GM12878 (cell line): ENCODE results near the gene PDCD11. TPM values are rescaled to one million over a fixed set of nuclear protein-coding genes. Genes with fewer than 3 reads are reported as not detected.

Experiments
- BCL11A ChIP-seq: IDR thresholded peaks from 2 replicates; pipeline ENCODE4 v1.6.1; 2011; ENCODE audit warnings: low read depth, low read length
- BHLHE40 ChIP-seq, 2 experiments: fragments of 450-650 bp in 1 of 2; IDR thresholded peaks; 2 replicates each; pipeline ENCODE4 v1.6.1; 2011 to 2017; ENCODE audit warnings: low read depth in 2 of 2, borderline replicate concordance in 1 of 2, improper control_type of control experiment in 1 of 2, low read length in 1 of 2, mild to moderate bottlenecking in 1 of 2
- CEBPB ChIP-seq, 2 experiments: fragments of 150-350 bp in 1 of 2; IDR thresholded peaks; 2 replicates each; pipeline ENCODE4 v1.6.1; 2012 to 2014; ENCODE audit warnings: low read depth in 2 of 2, low read length in 2 of 2, borderline replicate concordance in 1 of 2, inconsistent platforms in 1 of 2
- EED ChIP-seq: sonication (generic); IDR thresholded peaks from 2 replicates; pipeline ENCODE4 v1.6.1; 2016; ENCODE audit warnings: antibody characterized with exemption, low read depth
- ELK1 ChIP-seq: IDR thresholded peaks from 2 replicates; pipeline ENCODE4 v1.6.1; 2012; ENCODE audit warnings: low read depth, low read length, improper control_type of control experiment
- EP300 ChIP-seq, 2 experiments: fragments of 150-350 bp in 1 of 2; IDR thresholded peaks; 2 replicates each; pipeline ENCODE4 v1.6.1; 2011 to 2012; ENCODE audit warnings: low read depth in 2 of 2, low read length in 2 of 2, borderline replicate concordance in 1 of 2, improper control_type of control experiment in 1 of 2, inconsistent platforms in 1 of 2; ENCODE audit not compliant: control insufficient read depth in 1 of 2
- FOS ChIP-seq: IDR thresholded peaks from 3 replicates; pipeline ENCODE4 v1.6.1; 2011; ENCODE audit warnings: borderline replicate concordance; ENCODE audit not compliant: insufficient read length; ENCODE audit errors: extremely low read depth
- GATAD2B ChIP-seq: fragments of 450-650 bp; conservative IDR thresholded peaks from 2 replicates; pipeline ENCODE4 v1.6.1; 2017; ENCODE audit warnings: low read depth, mild to moderate bottlenecking, moderate library complexity
- JUNB ChIP-seq: IDR thresholded peaks from 2 replicates; pipeline ENCODE4 v1.6.1; 2016; ENCODE audit warnings: antibody characterized with exemption, mild to moderate bottlenecking
- MEF2A ChIP-seq: IDR thresholded peaks from 2 replicates; pipeline ENCODE4 v1.6.1; 2011; ENCODE audit warnings: low read depth, mild to moderate bottlenecking, low read length, moderate library complexity; ENCODE audit not compliant: insufficient read depth
- NFXL1 ChIP-seq: fragments of 450-650 bp; IDR thresholded peaks from 2 replicates; pipeline ENCODE4 v1.6.1; 2017; ENCODE audit warnings: antibody characterized with exemption, mild to moderate bottlenecking, borderline replicate concordance
- NR2F1 ChIP-seq: fragments of 450-650 bp; conservative IDR thresholded peaks from 2 replicates; pipeline ENCODE4 v1.6.1; 2017; ENCODE audit warnings: mild to moderate bottlenecking
- RB1 ChIP-seq: fragments of 450-650 bp; formaldehyde crosslinking; IDR thresholded peaks from 2 replicates; pipeline ENCODE4 v1.6.1; 2017; ENCODE audit warnings: mild to moderate bottlenecking, borderline replicate concordance
- RFX5 ChIP-seq: IDR thresholded peaks from 2 replicates; pipeline ENCODE4 v1.6.1; 2011; ENCODE audit warnings: low read depth, low read length, improper control_type of control experiment
- RUNX3 ChIP-seq: IDR thresholded peaks from 2 replicates; pipeline ENCODE4 v1.6.1; 2012; ENCODE audit warnings: low read length, inconsistent platforms
- SMARCA5 ChIP-seq: fragments of 450-650 bp; IDR thresholded peaks from 2 replicates; pipeline ENCODE4 v1.6.1; 2017; ENCODE audit warnings: mild to moderate bottlenecking
- SMC3 ChIP-seq: IDR thresholded peaks from 2 replicates; pipeline ENCODE4 v1.6.1; 2011; ENCODE audit warnings: low read length, improper control_type of control experiment, borderline replicate concordance
- SPI1 ChIP-seq: IDR thresholded peaks from 2 replicates; pipeline ENCODE4 v1.6.1; 2011; ENCODE audit warnings: low read depth, mild to moderate bottlenecking, low read length, moderate library complexity, borderline replicate concordance; ENCODE audit not compliant: insufficient read depth
- TAF1 ChIP-seq: IDR thresholded peaks from 2 replicates; pipeline ENCODE4 v1.6.1; 2011; ENCODE audit warnings: mild to moderate bottlenecking, low read depth, low read length, borderline replicate concordance
- USF2 ChIP-seq: IDR thresholded peaks from 2 replicates; pipeline ENCODE4 v1.6.1; 2011; ENCODE audit warnings: low read depth, low read length, improper control_type of control experiment, borderline replicate concordance
- ZBED1 ChIP-seq: IDR thresholded peaks from 2 replicates; pipeline ENCODE4 v1.6.1; 2016; ENCODE audit warnings: borderline replicate concordance
- ZNF274 ChIP-seq: IDR thresholded peaks from one replicate; pipeline ENCODE4 v1.8.0; 2011; ENCODE audit not compliant: insufficient read length, insufficient read depth
- polyA plus RNA-seq, 11 experiments: library from polyadenylated mRNA; depleted of rRNA in 4 of 11; unstranded in 6 of 11; stranded (reverse) in 5 of 11; fragments of >200 nt; fragmentation: Nextera tagmentation in 4 of 11; fragmentation: Illumina TruSeq in 1 of 11; extraction: Ambion mirVana in 4 of 11; extraction: Trizol in 1 of 11; gene quantifications; 1 replicate in 1 of 11; 2 replicates in 10 of 11; pipeline versions ENCODE4 v1.2.1 to v1.2.3, GENCODE V29; 2011 to 2016; ENCODE audit warnings: inconsistent platforms in 2 of 11, missing spikeins in 2 of 11, low read depth in 1 of 11
- total RNA-seq, 4 experiments: library from RNA; depleted of rRNA in 3 of 4; stranded (reverse); fragments of >200 nt in 3 of 4; fragmentation: Illumina TruSeq in 1 of 4; extraction: Trizol in 1 of 4; gene quantifications; 2 replicates each; pipeline versions ENCODE4 v1.2.1 to v1.2.3, GENCODE V29; 2013 to 2021
- TF ChIP-seq, protein P1 (sequence below): fragments of 150-350 bp; IDR thresholded peaks from 2 replicates; pipeline ENCODE4 v1.6.1; 2014; ENCODE audit warnings: mild to moderate bottlenecking, low read depth, low read length
- TF ChIP-seq, protein P2 (sequence below): fragments of 450-650 bp; IDR thresholded peaks from 2 replicates; pipeline ENCODE4 v1.6.1; 2017; ENCODE audit warnings: low read depth, mild to moderate bottlenecking, moderate library complexity

Gene PDCD11
- total and polyA plus RNA-seq, 10 of the 15 experiments (the other 5 are each of a cell fraction or from before 2014, with no cell fraction given): 13.9 to 69.7 (median 44.8) TPM

- TF ChIP-seq ELK1 (no peak; the same call in 1 of the 2 replicates), RUNX3 (peak; percentile 95), BCL11A (peak; percentile 69), BHLHE40 (IDR thresholded peaks at IDR 0.05; ENCODE audit: borderline replicate concordance in 1 of 2, low read depth in 2 of 2, low read length in 1 of 2) (peak; percentile 46 to 53; a peak in 3 of 4 replicates), NFXL1 (no peak), USF2 (no peak), CEBPB (IDR thresholded peaks at IDR 0.05; ENCODE audit: borderline replicate concordance in 1 of 2, low read depth in 2 of 2, low read length in 2 of 2) (no peak), SPI1 (peak; percentile 38; the same call in 1 of the 2 replicates), NR2F1 (peak; percentile 80), ZNF274 (no peak), RB1 (no peak), EP300 (IDR thresholded peaks at IDR 0.05; ENCODE audit: borderline replicate concordance in 1 of 2, control insufficient read depth in 1 of 2, low read depth in 2 of 2, low read length in 2 of 2) (peak in 1 of 2 experiments; percentile 50; a peak in 1 of 4 replicates), GATAD2B (peak; percentile 65; the same call in 1 of the 2 replicates), FOS (no peak), TAF1 (peak; percentile 60; the same call in 1 of the 2 replicates), JUNB (peak; percentile 78), SMC3 (peak; percentile 18; the same call in 1 of the 2 replicates), SMARCA5 (0 out of 2 replicates have a peak, but pooled peaks have one; percentile 18), EED (peak; percentile 89), RFX5 (no peak), MEF2A (peak; percentile 69; the same call in 1 of the 2 replicates), ZBED1 (no peak; the same call in 1 of the 2 replicates)
- TF ChIP-seq, protein P1, sequence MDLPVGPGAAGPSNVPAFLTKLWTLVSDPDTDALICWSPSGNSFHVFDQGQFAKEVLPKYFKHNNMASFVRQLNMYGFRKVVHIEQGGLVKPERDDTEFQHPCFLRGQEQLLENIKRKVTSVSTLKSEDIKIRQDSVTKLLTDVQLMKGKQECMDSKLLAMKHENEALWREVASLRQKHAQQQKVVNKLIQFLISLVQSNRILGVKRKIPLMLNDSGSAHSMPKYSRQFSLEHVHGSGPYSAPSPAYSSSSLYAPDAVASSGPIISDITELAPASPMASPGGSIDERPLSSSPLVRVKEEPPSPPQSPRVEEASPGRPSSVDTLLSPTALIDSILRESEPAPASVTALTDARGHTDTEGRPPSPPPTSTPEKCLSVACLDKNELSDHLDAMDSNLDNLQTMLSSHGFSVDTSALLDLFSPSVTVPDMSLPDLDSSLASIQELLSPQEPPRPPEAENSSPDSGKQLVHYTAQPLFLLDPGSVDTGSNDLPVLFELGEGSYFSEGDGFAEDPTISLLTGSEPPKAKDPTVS: no peak
- TF ChIP-seq, protein P2, sequence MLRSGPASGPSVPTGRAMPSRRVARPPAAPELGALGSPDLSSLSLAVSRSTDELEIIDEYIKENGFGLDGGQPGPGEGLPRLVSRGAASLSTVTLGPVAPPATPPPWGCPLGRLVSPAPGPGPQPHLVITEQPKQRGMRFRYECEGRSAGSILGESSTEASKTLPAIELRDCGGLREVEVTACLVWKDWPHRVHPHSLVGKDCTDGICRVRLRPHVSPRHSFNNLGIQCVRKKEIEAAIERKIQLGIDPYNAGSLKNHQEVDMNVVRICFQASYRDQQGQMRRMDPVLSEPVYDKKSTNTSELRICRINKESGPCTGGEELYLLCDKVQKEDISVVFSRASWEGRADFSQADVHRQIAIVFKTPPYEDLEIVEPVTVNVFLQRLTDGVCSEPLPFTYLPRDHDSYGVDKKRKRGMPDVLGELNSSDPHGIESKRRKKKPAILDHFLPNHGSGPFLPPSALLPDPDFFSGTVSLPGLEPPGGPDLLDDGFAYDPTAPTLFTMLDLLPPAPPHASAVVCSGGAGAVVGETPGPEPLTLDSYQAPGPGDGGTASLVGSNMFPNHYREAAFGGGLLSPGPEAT: peak; percentile 71
These were observed 74.6 kb downstream of the PDCD11 start (continued) for GRCh38 chr10:103470761-103471653.
